Fibroblast of upper back skin (primary cell): Measurements from ENCODE around the gene BANK1.

Experiments used
- DNase-seq: peaks from one replicate; pipeline ENCODE4 v3.0.0-alpha.2; 2013

The BANK1 gene

GRCh38 chr4:101967697-101968346 lies 177.3 kb downstream of the BANK1 start:
- DNase-seq = peak; percentile 12

DNA sequence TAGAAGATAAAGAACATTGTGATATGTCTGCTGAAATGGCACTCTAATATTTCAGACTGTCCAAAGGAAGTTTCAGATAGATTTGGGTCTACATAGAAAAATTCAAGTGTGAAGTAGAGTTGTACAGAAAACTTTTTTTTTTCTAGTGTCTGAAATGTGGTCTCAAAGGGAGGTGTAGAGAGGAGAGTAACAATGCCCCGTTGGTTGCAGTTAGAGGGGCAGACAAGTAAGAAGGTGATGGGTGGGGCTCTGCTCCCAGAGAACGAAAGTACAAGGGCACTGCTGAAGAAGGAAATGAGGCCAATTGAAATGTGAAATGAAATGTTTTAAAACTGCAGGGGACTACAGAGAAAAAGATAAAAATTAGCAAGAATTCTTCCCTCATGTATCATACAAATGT lies 177.8 kb downstream of the BANK1 start:
- no peak for DNase-seq

DNA sequence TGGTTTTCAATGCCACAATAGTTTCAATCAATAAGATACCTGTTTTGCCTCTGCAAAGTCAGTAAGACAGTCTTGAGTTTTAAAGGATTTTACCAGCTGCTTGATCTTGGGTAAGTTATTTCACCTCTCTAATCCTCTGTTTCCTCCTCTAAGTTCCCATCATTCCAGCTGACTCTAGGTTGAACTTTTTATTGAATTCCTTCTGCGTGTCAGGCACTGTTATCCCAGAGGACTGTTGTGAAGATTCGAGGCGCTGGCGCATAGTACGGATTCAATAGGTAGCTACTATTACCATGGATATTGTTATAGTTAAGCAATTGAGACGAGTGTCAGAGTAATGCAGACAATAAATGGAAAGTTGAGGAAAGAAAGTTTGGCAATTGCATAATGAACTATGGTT lies 179.4 kb downstream of the BANK1 start:
- DNase-seq = no peak

GRCh38 chr4:101970547-101971155 lies 180.1 kb downstream of the BANK1 start:
- no peak for DNase-seq

DNA sequence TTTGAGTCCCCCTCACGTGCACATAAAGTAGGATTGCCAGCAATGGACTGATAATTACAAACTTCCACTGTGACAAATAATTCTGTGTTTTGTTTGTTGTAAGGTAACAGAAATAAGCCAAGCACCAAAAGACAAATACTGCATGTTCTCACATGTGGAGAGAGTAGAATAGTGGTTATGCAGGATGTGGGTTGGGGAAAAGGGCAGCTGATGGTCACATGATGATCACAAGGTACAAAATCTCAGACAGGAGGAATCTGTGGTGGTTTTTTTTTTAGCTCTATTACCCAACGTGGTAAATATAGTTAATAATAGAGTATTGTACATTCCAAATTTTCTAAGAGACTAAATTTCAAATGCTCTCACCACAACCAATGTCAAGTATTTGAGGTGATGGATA lies 182.3 kb downstream of the BANK1 start:
- no peak for DNase-seq

DNA sequence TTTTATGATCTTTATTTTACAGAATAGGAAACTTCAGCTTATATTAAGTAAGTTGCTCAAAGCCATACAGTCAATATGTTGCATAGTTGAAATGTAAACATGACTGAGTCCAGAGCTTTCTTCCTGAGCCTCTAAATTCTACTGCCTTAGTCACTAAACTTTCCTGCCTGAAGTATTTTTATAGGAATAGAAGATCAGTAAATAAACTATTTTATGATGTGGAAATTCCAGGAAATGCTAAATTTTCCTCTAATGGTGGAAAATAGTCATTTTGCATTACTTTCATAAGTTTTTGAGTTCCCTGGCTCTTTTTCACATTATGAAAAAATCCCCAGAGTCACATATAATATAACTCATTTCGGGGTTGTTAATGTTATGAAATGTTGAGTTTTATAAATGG lies 182.8 kb downstream of the BANK1 start:
- peak; percentile 37 for DNase-seq

DNA sequence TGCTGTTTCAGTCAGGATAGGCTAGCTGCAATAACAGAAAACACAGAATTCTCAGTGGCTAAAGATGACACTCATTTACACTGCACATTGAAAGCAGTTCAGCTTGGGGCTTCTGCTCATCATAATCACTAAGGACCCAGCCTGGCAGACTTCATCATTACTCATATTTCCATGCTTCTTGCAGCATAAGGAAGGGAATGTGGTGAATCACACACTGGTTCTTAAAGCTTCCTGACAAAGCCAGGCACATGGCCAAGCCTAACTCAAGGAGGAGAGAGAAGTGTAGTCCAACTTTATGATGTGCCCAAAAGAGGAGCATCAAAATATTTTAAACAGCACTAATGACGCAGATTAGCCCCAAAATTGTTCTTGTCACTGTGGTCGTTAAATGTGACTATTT lies 186.5 kb downstream of the BANK1 start:
- DNase-seq = peak; percentile 99

- DNase-seq = no peak
Measured at GRCh38 chr4:101981756-101982155, 191.2 kb downstream of the BANK1 start.

DNA sequence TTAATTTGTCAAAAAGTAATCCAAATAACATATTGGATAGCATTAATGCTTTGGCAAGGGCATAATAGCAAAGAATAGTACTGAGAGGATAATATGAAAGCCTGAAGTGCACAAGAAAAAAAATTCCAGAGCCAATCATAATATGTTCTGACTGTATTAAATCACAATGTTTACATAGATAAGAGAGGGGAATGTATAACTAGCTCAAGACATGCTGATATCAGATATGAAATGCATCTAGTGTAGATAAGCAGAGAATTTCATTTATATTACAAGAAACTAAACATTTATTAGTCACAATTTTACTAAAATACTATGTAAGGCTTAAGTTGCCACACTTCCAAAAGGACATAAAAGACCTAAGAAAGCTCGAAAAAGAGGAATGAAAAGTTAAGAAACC lies 193.3 kb downstream of the BANK1 start:
- DNase-seq = no peak

DNA sequence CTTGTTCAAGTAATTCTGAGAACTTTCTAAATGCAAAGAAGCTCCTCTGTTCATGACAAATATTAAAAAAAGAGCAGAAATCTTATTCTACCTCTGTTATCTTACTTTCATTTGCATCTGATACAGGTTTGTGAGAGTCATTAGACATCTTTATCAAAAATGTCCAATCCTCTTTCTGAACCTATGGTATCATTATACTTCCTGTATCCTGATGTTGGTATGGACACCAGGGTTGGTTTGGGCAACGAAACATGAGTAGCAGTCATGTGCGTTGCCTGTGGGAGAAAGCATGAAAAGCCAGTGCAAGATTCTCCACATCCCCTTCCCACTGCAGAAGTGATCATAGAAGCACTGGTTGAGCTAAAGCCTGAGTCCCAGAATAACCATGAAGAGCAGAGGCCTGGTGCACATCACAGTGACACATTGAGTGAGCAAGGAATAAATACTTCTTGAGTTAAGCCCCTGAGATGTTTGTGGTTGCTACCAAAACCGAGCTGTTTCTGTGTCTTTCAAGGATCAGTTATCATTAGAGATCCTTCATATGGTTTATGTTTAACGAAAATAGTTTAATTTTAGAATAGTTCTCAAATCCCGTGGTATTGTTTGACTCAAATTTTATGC lies 197.2 kb downstream of the BANK1 start:
- no peak for DNase-seq

DNA sequence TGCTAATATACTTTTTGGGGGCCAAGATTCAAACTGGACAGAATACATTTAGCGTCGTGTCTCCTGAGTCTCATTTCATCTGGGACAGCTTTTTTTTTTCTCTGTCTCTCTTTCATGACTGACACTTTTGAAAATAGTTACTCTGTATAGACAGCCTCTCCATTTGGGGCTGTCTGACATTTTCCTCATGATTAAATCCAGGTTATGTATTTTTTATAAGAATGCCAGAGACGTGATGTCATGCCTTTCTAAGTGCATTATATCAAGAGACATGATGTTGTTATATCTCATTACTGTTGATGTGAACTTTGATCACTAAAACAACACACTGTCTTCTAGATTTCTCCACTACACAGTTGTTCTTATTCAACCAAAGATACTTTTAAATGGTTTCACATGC lies 199.0 kb downstream of the BANK1 start:
- peak; percentile 35 for DNase-seq

DNA sequence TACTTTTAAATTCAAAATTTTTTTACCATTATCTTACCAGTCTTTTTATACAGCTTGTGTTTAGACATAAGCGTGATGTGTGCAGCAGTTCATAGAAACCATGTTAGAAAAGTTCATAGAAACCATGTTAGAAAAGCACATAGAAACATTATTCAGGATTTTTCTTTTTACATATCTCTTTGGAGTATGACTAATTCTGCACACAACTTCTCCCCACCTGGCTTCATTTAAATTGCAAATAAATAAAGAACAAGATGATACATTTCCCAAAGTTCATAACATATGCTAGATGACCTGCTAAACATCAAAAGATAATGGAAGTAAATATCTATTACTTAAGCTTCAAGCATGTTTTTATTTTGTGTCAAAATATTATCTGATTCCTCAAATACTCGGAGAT lies 201.9 kb downstream of the BANK1 start:
- DNase-seq = no peak

GRCh38 chr4:101993002-101993841 lies 202.7 kb downstream of the BANK1 start:
- DNase-seq = no peak

DNA sequence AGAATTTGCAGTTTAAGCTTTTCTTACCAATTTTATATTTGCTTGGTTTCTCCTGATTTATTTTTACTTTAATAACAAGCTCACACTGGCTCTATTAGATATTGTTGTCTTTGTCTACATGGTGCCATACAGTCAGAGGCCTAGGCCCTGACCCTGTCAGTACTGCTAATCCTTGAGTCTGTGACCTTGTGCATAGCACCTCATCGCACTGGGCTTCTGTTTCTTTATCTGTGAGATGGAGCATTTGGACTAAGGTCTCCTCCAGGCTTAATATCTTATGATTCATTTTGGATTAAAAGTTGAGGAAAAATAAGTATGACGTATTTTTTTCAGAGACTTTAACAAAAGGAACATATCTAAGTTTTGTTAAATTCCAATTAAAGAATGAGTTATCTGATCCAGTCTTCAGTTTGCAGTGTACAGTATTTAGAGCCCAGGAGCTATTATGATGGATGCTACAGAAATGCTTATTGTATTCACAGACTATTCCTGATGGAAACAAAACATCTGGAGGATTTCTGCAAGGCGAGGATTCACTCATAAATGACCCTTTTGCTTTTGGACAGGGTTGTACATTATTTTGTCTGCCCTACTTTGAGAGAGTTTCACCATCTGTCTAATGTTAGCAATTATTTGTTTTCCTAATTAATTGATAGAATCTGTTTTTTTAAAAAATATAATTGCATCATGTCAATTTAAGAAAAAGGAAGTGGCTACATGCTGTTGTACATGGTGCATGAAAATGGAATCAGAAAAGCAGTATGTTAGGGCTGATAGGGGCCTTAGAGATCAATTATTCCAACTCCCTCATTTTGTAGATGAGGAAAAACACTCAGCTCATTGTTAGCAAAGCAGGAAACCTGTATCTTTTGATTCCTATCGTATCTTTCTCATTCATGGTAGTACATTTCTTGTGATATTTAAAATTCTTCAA lies 203.6 kb downstream of the BANK1 start:
- no peak for DNase-seq

- DNase-seq = no peak
Measured at GRCh38 chr4:102007959-102008425, 217.5 kb downstream of the BANK1 start.

- peak; percentile 9 for DNase-seq
Measured at GRCh38 chr4:102008711-102009110, 218.2 kb downstream of the BANK1 start.

DNA sequence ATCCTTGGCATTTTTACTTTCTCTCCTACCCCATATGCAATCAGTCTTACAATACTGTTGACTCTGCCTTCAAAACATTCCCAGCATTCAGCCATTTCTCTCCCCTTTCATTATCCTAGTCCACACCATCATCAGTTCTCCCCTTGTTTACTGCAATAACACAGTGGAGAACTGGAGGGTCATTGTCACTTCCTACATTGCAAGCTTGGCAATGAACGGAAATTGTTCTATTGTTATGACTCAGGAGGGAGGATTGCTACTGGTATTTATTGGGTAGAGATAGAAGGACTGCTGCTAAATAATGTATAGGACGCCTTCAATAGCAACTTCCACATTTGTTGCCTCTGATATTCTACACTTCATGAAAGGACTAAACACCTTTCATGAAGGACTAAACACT lies 231.8 kb downstream of the BANK1 start:
- no peak for DNase-seq

GRCh38 chr4:102027961-102028360 lies 237.4 kb downstream of the BANK1 start:
- no peak for DNase-seq

DNA sequence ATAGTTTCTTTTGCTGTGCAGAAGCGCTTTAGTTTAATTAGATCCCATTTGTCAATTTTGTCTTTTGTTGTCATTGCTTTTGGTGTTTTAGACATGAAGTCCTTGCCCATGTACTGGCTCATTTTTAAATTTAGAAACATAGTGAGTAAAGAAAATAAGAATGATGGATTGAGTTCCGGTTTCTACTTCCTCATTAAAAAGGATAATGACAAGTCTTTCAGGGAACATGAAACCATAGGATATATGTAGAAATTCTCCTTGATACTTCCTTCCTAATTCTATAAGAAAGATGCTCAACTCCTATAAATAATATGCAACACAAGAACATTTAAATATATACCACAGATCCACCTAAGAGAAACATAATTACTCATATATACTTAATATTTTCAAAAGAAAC lies 240.9 kb downstream of the BANK1 start:
- DNase-seq = no peak

DNA sequence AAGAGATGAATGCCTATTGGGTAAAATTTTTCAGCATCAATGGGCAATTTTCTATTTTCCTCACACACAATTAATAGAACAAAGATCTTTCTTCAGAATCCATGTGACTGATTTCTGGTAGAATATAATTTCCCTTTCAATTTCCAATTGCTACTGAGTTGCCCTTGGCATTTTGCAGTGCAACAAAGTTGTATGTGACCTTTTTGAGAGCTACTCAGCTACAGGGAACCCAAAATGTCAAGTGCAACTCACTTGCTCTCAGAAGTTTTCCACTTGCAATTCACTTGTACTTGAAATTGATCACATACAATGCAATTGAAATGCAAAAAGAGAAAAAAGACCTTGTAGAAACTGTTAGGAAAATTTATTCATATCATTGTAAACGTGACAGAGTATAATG lies 245.5 kb downstream of the BANK1 start:
- no peak for DNase-seq

GRCh38 chr4:102036619-102037376 lies 246.3 kb downstream of the BANK1 start:
- DNase-seq = peak; percentile 72

DNA sequence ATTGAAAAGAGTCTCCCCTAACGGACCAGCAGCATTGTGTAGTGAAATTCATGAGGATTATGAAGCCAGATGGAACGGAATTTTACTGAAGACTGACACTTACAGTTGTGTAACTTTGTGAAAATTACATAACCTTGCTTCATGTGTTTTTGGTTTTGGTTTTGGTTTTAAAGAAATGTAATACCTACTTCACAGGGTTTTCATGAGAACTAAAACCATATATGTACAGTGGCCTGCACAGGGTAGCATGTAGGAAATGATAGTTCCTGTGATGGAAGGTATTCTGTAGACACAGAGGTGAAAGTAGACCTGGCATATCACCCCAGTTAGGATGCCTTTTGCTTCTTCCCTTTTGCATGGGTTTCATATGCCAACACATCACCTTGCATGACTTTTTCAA lies 247.0 kb downstream of the BANK1 start:
- DNase-seq = no peak
